Measurements from ENCODE around the gene UBXN7.

- TF ChIP-seq EZH2 (IDR thresholded peaks at IDR 0.05; ENCODE audit: insufficient read depth, poor library complexity, severe bottlenecking) (no peak), EZH2phosphoT487 (IDR thresholded peaks at IDR 0.05; ENCODE audit: insufficient read depth, low read depth) (no peak)
Measured at GRCh38 chr3:196463804-196464203, 31.6 kb upstream of the UBXN7 start.

Data from GM23248 (cell line).